Vagina (tissue), 2 donors: ENCODE measurements around the gene ANKRD44.

Experiments
- CTCF ChIP-seq, 3 experiments: fragments of 450-650 bp in 2 of 3; fragments of 200-600 bp in 1 of 3; sonication (generic) in 1 of 3; IDR thresholded peaks; one replicate each; pipeline ENCODE4 v1.5.1; 2017 to 2019; ENCODE audit warnings: antibody characterized with exemption in 3 of 3, mild to moderate bottlenecking in 2 of 3, moderate library complexity in 2 of 3
- POLR2A ChIP-seq, 2 donors: fragments of 450-650 bp; IDR thresholded peaks; one replicate each; pipeline ENCODE4 v1.6.1; 2017; ENCODE audit warnings: antibody characterized with exemption in 2 of 2, mild to moderate bottlenecking in 2 of 2, moderate library complexity in 2 of 2

- TF ChIP-seq CTCF (IDR thresholded peaks at IDR 0.05) (no peak), POLR2A (IDR thresholded peaks at IDR 0.05) (no peak)
These were observed 188.7 kb downstream of the ANKRD44 start for GRCh38 chr2:197121756-197122385.
